Transverse colon (tissue), 4 donors: ENCODE measurements around the gene FCGR2B.

Source experiments
- CTCF ChIP-seq, 5 experiments: fragments of 200-600 bp in 3 of 5; fragments of 450-650 bp in 2 of 5; sonication (generic) in 3 of 5; IDR thresholded peaks; 1 replicate in 2 of 5; 2 replicates in 3 of 5; pipeline ENCODE4 v1.5.1; 2016 to 2017; ENCODE audit warnings: antibody characterized with exemption in 5 of 5, inconsistent platforms in 3 of 5, mild to moderate bottlenecking in 2 of 5, moderate library complexity in 1 of 5
- POLR2AphosphoS5 ChIP-seq, 3 donors: sonication (generic); formaldehyde crosslinking; IDR thresholded peaks; one replicate each; pipeline ENCODE4 v1.6.1; 2016; ENCODE audit warnings: antibody characterized with exemption in 3 of 3

GRCh38 chr1:161676441-161676840, 13.5 kb downstream of the FCGR2B start:
- TF ChIP-seq POLR2AphosphoS5 (IDR thresholded peaks at IDR 0.05), result no peak
- no peak for TF ChIP-seq CTCF (IDR thresholded peaks at IDR 0.05)
